ENCODE data around the gene SH3BGRL2.

GRCh38 chr6:79627422-79627821 lies 3.7 kb upstream of the SH3BGRL2 start:
- no peak for TF ChIP-seq CTCF (IDR thresholded peaks at IDR 0.05; ENCODE audit: borderline replicate concordance, extremely low read depth, low read length, poor library complexity, severe bottlenecking)
- TF ChIP-seq EZH2 (IDR thresholded peaks at IDR 0.05; ENCODE audit: borderline replicate concordance, low read depth, low read length, severe bottlenecking) = no peak

Measured in DND-41 (cell line).